ENCODE measurements around the gene SERINC4. TPM values are rescaled to one million over a fixed set of nuclear protein-coding genes. Genes with fewer than 3 reads are reported as not detected.
"Not testable (repeated sequence)": the region's sequence is repeated elsewhere in the genome, so short reads cannot be mapped to it uniquely, and the experiment has no call there.

Gene SERINC4
- under 1 TPM in 1 of 4 donors, not detected in 3; 0.27 TPM for total RNA-seq
- polyA plus RNA-seq = under 1 TPM in 2 of 3 donors, not detected in 1; 0.60 to 0.61 TPM

- peaks cover 1 to 76% (median 20%) of the 10 kb centered on the region in 4 donors for H3K36me3 ChIP-seq
- H3K9me3 ChIP-seq = no peaks in the 10 kb centered on the region
- DNase-seq = no peak
- TF ChIP-seq EP300 (IDR thresholded peaks at IDR 0.05) = no peak
- TF ChIP-seq POLR2A (IDR thresholded peaks at IDR 0.05) = no peak
- TF ChIP-seq POLR2AphosphoS5 (IDR thresholded peaks at IDR 0.05) = no peak
- TF ChIP-seq CTCF (IDR thresholded peaks at IDR 0.05) = no peak
- 92 to 94% methylated on average over 8 of the region's 8 CpGs for WGBS, 2 donors
- peak within 1 kb of the TSS; percentile 88 to 91 (median 90) for H3K27ac ChIP-seq
- intact Hi-C loops (cut with DNase I) = no loop called here
- H3K27me3 ChIP-seq = no peaks in the 10 kb centered on the region
- peaks cover 0 to 50% (median 26%) of the 10 kb centered on the region in 4 donors for H3K4me1 ChIP-seq
- H3K4me3 ChIP-seq = peak within 1 kb of the TSS; percentile 68 to 85 (median 80)
Observed at GRCh38 chr15:43799945-43800285, at the start of gene SERINC4. SERINC4 (minus strand) TSS chr15:43800220; CDS start chr15:43799986, 234 bp downstream.

- Histone ChIP-seq H3K36me3 (peaks cover 0 to 45% (median 0%) of the 10 kb centered on the region in 4 donors), H3K4me3 (no peak overlapping the region), H3K27me3 (no peaks in the 10 kb centered on the region), H3K4me1 (no peaks in the 10 kb centered on the region), H3K27ac (no peak overlapping the region), H3K9me3 (no peaks in the 10 kb centered on the region)
- intact Hi-C loops (cut with DNase I) = no loop called here
- no peak for DNase-seq
- no peak for TF ChIP-seq CTCF (IDR thresholded peaks at IDR 0.05)
- TF ChIP-seq POLR2AphosphoS5 (IDR thresholded peaks at IDR 0.05) = no peak
- no peak for TF ChIP-seq EP300 (IDR thresholded peaks at IDR 0.05)
- TF ChIP-seq POLR2A (IDR thresholded peaks at IDR 0.05) = no peak
Observed at GRCh38 chr15:43845421-43845820, 45.4 kb upstream of the SERINC4 start.

DNA sequence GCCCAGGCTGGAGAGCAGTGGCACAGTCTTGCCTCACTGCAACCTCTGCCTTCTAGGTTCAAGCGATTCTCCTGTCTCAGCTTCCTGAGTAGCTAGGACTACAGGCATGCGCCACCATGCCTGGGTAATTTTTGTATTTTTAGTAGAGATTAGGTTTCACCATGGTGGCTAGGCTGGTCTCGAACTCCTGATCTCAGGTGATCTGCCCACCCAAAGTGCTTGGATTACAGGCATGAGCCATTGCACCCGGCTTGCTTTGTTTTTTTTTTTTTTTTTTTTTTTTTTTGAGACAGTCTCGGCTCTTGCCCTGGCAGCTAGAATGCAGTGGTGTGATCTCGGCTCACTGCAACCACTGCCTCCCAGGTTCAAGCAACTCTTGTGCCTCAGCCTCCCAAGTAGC is 32.5 kb upstream of the SERINC4 start:
- 95% methylated on average over 6 of the region's 6 CpGs for WGBS, 2 donors
- H3K9me3 ChIP-seq; H3K27ac ChIP-seq; H3K27me3 ChIP-seq; intact Hi-C loops (cut with DNase I); DNase-seq; H3K4me3 ChIP-seq: not testable (repeated sequence)
- Histone ChIP-seq H3K4me1 (peaks cover 0 to 11% (median 6%) of the 10 kb centered on the region in 4 donors), H3K36me3 (peaks cover 0 to 19% (median 0%) of the 10 kb centered on the region in 4 donors)

DNA sequence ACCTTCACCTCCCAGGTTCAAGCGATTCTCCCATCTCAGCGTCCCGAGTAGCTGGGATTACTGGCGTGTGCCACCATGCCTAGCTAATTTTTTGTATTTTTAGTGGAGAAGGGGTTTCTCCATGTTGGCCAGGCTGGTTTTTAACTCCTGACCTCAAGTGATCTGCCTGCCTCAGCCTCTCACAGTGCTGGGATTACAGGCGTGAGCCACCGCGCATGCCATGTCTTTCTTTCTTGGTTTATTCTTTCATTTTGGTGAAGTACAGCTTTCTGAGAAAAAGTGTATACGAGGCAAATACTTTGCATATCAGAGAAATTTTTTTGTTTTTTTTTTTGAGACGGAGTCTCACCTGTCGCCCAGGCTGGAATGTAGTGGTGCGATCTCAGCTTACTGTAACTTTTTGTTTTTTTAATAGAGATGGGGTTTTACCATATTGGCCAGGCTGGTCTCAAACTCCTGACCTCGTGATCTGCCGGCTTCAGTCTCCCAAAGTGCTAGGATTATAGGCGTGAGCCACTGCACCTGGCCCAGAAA is 31.6 kb upstream of the SERINC4 start:
- H3K27me3 ChIP-seq; H3K9me3 ChIP-seq; DNase-seq; H3K4me3 ChIP-seq; intact Hi-C loops (cut with DNase I); H3K27ac ChIP-seq: not testable (repeated sequence)
- Histone ChIP-seq H3K4me1 (peaks cover 0 to 17% (median 12%) of the 10 kb centered on the region in 4 donors), H3K36me3 (peaks cover 0 to 18% (median 0%) of the 10 kb centered on the region in 4 donors)
- 95% methylated on average over 14 of the region's 14 CpGs for WGBS, 2 donors

DNA sequence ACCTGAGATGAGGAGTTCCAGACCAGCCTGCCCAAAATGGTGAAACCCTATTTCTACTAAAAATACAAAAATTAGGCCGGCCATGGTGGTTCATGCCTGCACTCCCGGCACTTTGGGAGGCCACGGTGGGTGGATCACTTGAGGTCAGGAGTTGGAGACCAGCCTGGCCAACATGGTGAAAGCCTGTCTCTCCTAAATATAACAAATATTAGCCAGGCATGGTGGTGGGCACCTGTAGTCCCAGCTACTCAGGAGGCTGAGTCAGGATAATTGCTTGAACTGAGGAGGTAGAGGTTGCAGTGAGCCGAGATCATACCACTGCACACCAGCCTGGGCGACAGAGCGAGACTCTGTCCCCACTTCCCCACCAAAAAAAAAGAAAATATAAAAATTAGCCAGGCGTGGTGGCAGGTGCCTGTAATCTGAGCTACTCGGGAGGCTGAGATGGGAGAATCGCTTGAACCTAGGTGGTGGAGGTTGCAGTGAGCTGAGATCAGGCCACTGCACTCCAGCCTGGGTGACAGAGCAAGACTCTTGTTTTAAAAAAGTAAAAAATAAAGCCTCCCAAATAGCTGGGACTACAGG is 30.8 kb upstream of the SERINC4 start:
- H3K9me3 ChIP-seq, DNase-seq: not testable (repeated sequence)
- 89 to 95% methylated on average over 9 of the region's 9 CpGs for WGBS, 2 donors

DNA sequence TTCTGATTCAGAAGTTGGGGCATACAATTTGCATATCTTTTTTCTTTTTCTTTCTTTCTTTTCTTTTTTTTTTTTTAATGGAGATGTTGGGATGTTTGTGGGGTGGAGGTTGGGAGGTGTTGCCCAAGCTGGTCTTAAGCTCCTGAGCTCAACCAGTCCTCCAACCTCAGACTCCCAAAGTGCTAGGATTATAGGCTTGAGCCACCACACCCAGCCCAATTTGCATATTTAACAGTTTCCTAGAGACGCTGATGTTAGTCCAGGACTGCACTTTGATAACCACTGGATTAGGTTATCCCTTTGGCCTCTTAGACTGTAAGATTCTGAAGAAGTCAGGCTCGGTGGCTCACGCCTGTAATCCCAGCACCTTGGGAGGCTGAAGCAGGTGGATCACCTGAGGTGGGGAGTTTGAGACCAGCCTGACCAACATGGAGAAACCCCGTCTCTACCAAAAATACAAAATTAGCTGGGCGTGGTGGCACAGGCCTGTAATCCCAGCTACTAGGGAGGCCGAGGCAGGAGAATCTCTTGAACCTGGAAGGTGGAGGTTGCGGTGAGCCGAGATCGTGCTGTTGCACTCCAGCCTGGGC is 30.0 kb upstream of the SERINC4 start:
- H3K4me3 ChIP-seq; H3K27me3 ChIP-seq; H3K27ac ChIP-seq; H3K9me3 ChIP-seq; DNase-seq; H3K36me3 ChIP-seq; intact Hi-C loops (cut with DNase I): not testable (repeated sequence)
- 88 to 92% methylated on average over 9 of the region's 9 CpGs for WGBS, 2 donors
- peaks cover 0 to 23% (median 19%) of the 10 kb centered on the region in 4 donors for H3K4me1 ChIP-seq

More for the DNA sequence above, 30.8 kb upstream of the SERINC4 start:
- H3K27me3 ChIP-seq; H3K4me3 ChIP-seq; H3K27ac ChIP-seq; intact Hi-C loops (cut with DNase I): not testable (repeated sequence)
- peaks cover 0 to 10% (median 0%) of the 10 kb centered on the region in 4 donors for H3K36me3 ChIP-seq
- peaks cover 0 to 23% (median 17%) of the 10 kb centered on the region in 4 donors for H3K4me1 ChIP-seq

All from sigmoid colon (tissue), 7 donors.